Psoas muscle (tissue), 8 donors: ENCODE results near the gene CRYBB3. TPM values are rescaled to one million over a fixed set of nuclear protein-coding genes. Genes with fewer than 3 reads are reported as not detected.

Experiments
- ATAC-seq, 4 donors: fragments of 200-7000 bp; cut with Tn5 transposase; one replicate each; pipeline ENCODE4 v1.9.1; 2020; ENCODE audit warnings: moderate library complexity in 3 of 4, mild to moderate bottlenecking in 2 of 4
- DNase-seq, 2 donors: peaks; one replicate each; pipeline ENCODE4 v3.0.0-alpha.2; 2020
- H3K27ac ChIP-seq: fragments of 200-600 bp; one replicate; pipeline ENCODE4 v1.8.0; 2022
- H3K27me3 ChIP-seq, 3 donors: fragments of 200-600 bp in 1 of 3; one replicate each; pipeline versions ENCODE4 v1.6.1 to v1.8.0; 2013 to 2022; ENCODE audit warnings: low read length in 2 of 3, mild to moderate bottlenecking in 2 of 3, moderate library complexity in 1 of 3; ENCODE audit not compliant: insufficient read depth in 3 of 3
- H3K36me3 ChIP-seq, 2 donors: fragments of 200-600 bp in 1 of 2; one replicate each; pipeline versions ENCODE4 v1.6.1 to v1.8.0; 2013 to 2022; ENCODE audit warnings: low read depth in 1 of 2, mild to moderate bottlenecking in 1 of 2, moderate library complexity in 1 of 2; ENCODE audit not compliant: insufficient read depth in 1 of 2
- H3K4me1 ChIP-seq: fragments of 200-600 bp; one replicate; pipeline ENCODE4 v1.8.0; 2022
- H3K4me3 ChIP-seq: fragments of 200-600 bp; one replicate; pipeline ENCODE4 v1.8.0; 2022; ENCODE audit warnings: mild to moderate bottlenecking
- H3K9me3 ChIP-seq: fragments of 200-600 bp; one replicate; pipeline ENCODE4 v1.8.0; 2022
- WGBS, 3 donors: extraction: QIAGEN DNeasy Blood & Tissue Kit; methylation state at CpG; one replicate each; pipeline versions ENCODE4 v1.1.6 to v1.1.7; 2013; 5-methylcytosine and 5-hydroxymethylcytosine counted together
- intact Hi-C, 2 donors: fragments of 100-400 bp; cut with DNase I; formaldehyde crosslinking; loops; one replicate each; pipeline versions ENCODE4 v1.11.0 to v1.14.2; 2022
- polyA plus RNA-seq, 3 donors: library from polyadenylated mRNA; stranded (reverse); fragments of 200-250 nt; gene quantifications; one replicate each; pipeline ENCODE4 v1.2.3, GENCODE V29; 2013
- total RNA-seq, 4 donors: library from RNA; stranded (reverse); fragmentation: NEBNext Ultra II Directional in 2 of 4; extraction: Animal tissue kit (Norgen Biotek cat#: 25700) in 2 of 4; gene quantifications; one replicate each; pipeline versions ENCODE4 v1.2.1 to v1.2.4, GENCODE V29; 2021 to 2023
- TF ChIP-seq, protein P1 (sequence below): fragments of 200-600 bp; IDR thresholded peaks from one replicate; pipeline ENCODE4 v1.8.0; 2022; ENCODE audit warnings: antibody characterized with exemption
- donor health status: healthy with polysubstance abuse.
- donor health status: DM: no; HTN: no; CAD: no; lungs with moderate emphysema.
- donor health status: Bipolar disorder and iron deficiency.
- donor health status: healthy.
- donor health status: DM: yes; HTN: yes; CAD: no.
- donor health status: DM: no; HTN: no; CAD: no.
- donor health status: DM: no; HTN: no; CAD: no.
- donor health status: DM: yes; HTN: yes; CAD: no.

Gene CRYBB3
- total and polyA plus RNA-seq, 7 donors = 0.07 to 0.68 (median 0.30) TPM; not detected in 3

DNA sequence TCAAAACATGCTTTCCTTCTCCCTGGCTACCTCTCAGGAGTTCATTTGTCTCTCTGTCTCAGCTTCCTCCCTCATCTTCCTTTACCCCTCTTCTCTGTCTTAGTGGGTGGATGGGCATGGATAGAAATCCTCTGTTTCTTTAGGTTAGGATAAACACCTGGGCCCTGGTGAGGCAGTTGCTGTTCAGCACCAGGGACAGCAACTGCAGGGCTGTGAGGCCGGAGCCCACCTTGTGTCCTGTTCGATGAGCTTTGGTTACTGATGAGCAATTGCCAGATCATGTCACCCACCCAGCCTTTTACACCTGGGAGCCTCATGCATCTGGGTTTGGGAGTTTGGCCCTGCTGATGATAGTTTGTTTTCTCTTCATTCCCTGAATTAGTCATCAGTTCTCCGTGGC, 6.1 kb upstream of the CRYBB3 start:
- Histone ChIP-seq H3K36me3 (peaks cover 2 to 98% of the 10 kb centered on the region in 2 donors), H3K4me3 (no peak overlapping the region)
- 57 to 62% (median 58%) methylated on average over 3 of the region's 3 CpGs for WGBS, 3 donors

DNA sequence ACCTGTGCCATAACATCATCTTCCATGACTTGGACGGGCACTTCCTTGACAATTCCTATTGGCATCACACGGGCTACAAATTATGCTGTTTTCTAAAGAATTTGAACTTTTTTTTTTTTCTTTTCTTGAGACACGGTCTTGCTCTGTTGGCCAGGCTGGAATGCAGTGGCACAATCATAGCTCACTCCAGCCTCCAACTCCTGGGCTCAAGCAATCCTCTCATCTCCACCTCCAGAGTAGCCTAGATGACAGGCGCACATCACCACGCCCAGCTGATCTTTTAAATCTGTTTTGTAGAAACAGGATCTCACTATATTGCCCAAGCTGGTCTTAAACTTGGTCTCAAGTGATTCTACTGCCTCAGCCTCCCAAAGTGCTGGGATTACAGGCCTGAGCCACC, 3.3 kb upstream of the CRYBB3 start:
- Histone ChIP-seq H3K27ac (no peak overlapping the region), H3K4me1 (no peaks in the 10 kb centered on the region), H3K36me3 (peaks cover 2 to 73% of the 10 kb centered on the region in 2 donors), H3K4me3 (no peak overlapping the region), H3K9me3 (no peaks in the 10 kb centered on the region), H3K27me3 (no peaks in the 10 kb centered on the region)
- 77 to 90% (median 86%) methylated on average over 5 of the region's 5 CpGs for WGBS, 3 donors
- intact Hi-C loops = no loop called here
- ATAC-seq = no peak
- DNase-seq = no peak
- TF ChIP-seq, protein P1, sequence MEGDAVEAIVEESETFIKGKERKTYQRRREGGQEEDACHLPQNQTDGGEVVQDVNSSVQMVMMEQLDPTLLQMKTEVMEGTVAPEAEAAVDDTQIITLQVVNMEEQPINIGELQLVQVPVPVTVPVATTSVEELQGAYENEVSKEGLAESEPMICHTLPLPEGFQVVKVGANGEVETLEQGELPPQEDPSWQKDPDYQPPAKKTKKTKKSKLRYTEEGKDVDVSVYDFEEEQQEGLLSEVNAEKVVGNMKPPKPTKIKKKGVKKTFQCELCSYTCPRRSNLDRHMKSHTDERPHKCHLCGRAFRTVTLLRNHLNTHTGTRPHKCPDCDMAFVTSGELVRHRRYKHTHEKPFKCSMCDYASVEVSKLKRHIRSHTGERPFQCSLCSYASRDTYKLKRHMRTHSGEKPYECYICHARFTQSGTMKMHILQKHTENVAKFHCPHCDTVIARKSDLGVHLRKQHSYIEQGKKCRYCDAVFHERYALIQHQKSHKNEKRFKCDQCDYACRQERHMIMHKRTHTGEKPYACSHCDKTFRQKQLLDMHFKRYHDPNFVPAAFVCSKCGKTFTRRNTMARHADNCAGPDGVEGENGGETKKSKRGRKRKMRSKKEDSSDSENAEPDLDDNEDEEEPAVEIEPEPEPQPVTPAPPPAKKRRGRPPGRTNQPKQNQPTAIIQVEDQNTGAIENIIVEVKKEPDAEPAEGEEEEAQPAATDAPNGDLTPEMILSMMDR = no peak

More for the DNA sequence above, 6.1 kb upstream of the CRYBB3 start:
- intact Hi-C loops = no loop called here
- no peak for ATAC-seq
- TF ChIP-seq, protein P1 = no peak
- H3K4me1 ChIP-seq = no peaks in the 10 kb centered on the region
- no peak overlapping the region for H3K27ac ChIP-seq
- H3K27me3 ChIP-seq = no peaks in the 10 kb centered on the region
- no peak for DNase-seq
- no peaks in the 10 kb centered on the region for H3K9me3 ChIP-seq

DNA sequence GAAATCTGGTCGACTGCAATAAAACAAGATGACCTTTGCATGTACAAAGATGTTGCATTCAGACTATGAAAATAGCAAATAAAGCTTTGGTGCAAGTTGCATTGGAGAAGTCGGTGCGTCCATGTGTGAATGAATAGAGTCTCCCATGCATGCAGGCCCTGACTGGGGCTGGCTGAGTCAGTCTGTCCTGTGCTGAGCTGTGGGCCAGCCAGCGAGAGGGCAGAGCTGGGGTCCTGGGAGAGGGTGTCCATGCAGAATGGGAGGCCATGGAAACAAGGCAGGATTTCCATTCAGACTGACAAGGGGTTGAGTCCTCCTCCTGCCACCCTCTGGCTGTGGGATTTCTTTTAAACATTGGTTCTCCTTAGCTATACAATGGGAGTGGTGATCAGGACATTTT, 2.3 kb upstream of the CRYBB3 start:
- intact Hi-C loops = no loop called here
- TF ChIP-seq, protein P1 = no peak
- H3K27me3 ChIP-seq = no peaks in the 10 kb centered on the region
- no peaks in the 10 kb centered on the region for H3K9me3 ChIP-seq
- H3K4me3 ChIP-seq = no peak overlapping the region
- peaks cover 2 to 63% of the 10 kb centered on the region in 2 donors for H3K36me3 ChIP-seq
- no peak overlapping the region for H3K27ac ChIP-seq
- ATAC-seq (no peak), DNase-seq (no peak)
- no peaks in the 10 kb centered on the region for H3K4me1 ChIP-seq
- WGBS, 3 donors = 87 to 95% (median 88%) methylated on average over 4 of the region's 4 CpGs

DNA sequence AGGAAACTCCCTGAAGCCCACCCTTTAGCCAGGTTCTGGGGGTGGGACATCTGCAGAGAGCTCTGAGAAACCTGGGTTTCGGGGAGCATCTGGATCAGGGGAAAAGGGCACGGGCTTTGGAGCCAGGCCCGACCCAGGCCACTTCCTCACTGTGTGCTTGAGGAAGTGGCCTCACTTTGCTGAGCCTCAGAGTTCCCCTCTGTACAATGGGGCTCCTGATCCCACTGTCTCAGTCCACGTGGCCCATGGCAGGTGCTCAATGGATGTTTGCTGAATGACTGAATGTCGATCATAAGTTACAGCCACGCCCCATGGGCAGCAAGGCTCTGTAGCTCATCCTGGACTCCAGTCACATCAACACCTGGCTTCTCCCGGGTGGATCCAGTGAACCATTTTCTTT, 1.3 kb downstream of the CRYBB3 start:
- ATAC-seq (no peak), DNase-seq (no peak)
- no peak overlapping the region for H3K4me3 ChIP-seq
- WGBS, 3 donors = 79 to 80% (median 80%) methylated on average over 6 to 7 of the region's 7 CpGs
- no peak overlapping the region for H3K27ac ChIP-seq
- TF ChIP-seq, protein P1 = no peak
- H3K27me3 ChIP-seq = no peaks in the 10 kb centered on the region
- intact Hi-C loops = no loop called here
- no peaks in the 10 kb centered on the region for H3K9me3 ChIP-seq
- no peaks in the 10 kb centered on the region for H3K4me1 ChIP-seq
- H3K36me3 ChIP-seq = peaks cover 0 to 34% of the 10 kb centered on the region in 2 donors

DNA sequence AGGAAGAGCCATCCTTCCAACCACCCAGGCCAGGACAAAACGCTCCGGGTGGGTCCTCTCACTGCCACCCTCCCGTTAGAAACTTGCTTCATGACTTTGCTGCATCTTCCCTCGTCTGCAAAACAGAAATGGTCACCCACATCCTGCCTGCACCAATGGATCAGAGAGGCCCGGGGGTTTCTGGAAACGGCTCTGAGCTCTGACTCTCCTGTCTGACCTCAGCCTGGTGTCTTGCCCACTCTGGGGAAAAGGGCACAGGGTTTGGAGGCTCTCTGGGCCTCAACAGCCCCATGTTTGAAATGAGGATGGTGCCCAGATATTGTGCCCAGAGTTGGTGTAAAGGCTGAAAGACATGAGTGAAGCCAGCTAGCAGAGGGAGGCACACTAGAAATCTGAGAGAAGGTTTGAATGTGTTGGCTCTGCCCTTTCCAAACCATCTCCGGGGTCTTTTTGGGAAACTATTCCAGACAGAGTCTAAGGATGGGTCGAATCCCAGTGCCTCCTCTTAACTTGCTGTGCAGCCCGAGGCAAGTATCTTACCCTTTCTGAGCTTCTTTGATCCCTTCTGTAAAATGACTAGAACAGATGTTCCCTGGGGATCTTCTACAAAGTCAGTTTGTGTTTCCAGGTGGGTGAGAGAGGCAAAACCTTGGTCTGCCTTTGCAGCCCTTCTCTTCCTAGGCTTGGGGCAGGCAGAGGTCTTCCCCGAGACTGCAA, 2.1 kb downstream of the CRYBB3 start:
- 63 to 69% (median 69%) methylated on average over 10 of the region's 10 CpGs for WGBS, 3 donors
- Histone ChIP-seq H3K36me3 (peaks cover 0 to 26% of the 10 kb centered on the region in 2 donors), H3K27ac (no peak overlapping the region), H3K4me1 (no peaks in the 10 kb centered on the region), H3K4me3 (no peak overlapping the region), H3K27me3 (no peaks in the 10 kb centered on the region), H3K9me3 (no peaks in the 10 kb centered on the region)
- TF ChIP-seq, protein P1 = no peak
- intact Hi-C loops = no loop called here
- ATAC-seq = no peak
- no peak for DNase-seq
